GM18508 (cell line): Measurements from ENCODE around the gene RTL9.
"Not testable (repeated sequence)": the region's sequence is repeated elsewhere in the genome, so short reads cannot be mapped to it uniquely, and the experiment has no call there.

Experiments used
- ATAC-seq: cut with Tn5 transposase; IDR thresholded peaks from one replicate; pipeline ENCODE4 v1.9.1; 2021; ENCODE audit warnings: moderate number of reproducible peaks; ENCODE audit not compliant: insufficient read depth, unreplicated experiment

RTL9 gene

GRCh38 chrX:110358548-110358947, at the start of gene RTL9:
Gene RTL9, plus strand, starts transcription at chrX:110358848. Its CDS starts 91,770 bp downstream, at chrX:110450618.
- ATAC-seq: no peak

GRCh38 chrX:110310000-110310790, 48.5 kb upstream of the RTL9 start:
- no peak for ATAC-seq

- no peak for ATAC-seq
Observed at GRCh38 chrX:110310896-110311295, 47.8 kb upstream of the RTL9 start.

GRCh38 chrX:110311437-110312230, 47.0 kb upstream of the RTL9 start:
- no peak for ATAC-seq

GRCh38 chrX:110315551-110315950, 43.1 kb upstream of the RTL9 start:
- no peak for ATAC-seq

GRCh38 chrX:110316351-110317060, 42.1 kb upstream of the RTL9 start:
- no peak for ATAC-seq

- ATAC-seq: no peak
Observed at GRCh38 chrX:110317061-110317819, 41.4 kb upstream of the RTL9 start.

GRCh38 chrX:110317820-110318663, 40.6 kb upstream of the RTL9 start, which contains the start of gene AMMECR1:
Gene AMMECR1, minus strand, starts transcription at chrX:110318085. Its CDS starts 14 bp downstream, at chrX:110318071.
- ATAC-seq: no peak

GRCh38 chrX:110318664-110318968, 40.0 kb upstream of the RTL9 start:
- no peak for ATAC-seq

- ATAC-seq: no peak
Observed at GRCh38 chrX:110320381-110320987, 38.2 kb upstream of the RTL9 start.

GRCh38 chrX:110321081-110321480, 37.6 kb upstream of the RTL9 start:
- no peak for ATAC-seq

GRCh38 chrX:110321670-110322069, 37.0 kb upstream of the RTL9 start:
- ATAC-seq: no peak

- ATAC-seq: no peak
Observed at GRCh38 chrX:110322603-110323002, 36.0 kb upstream of the RTL9 start.

- no peak for ATAC-seq
Observed at GRCh38 chrX:110326712-110327111, 31.9 kb upstream of the RTL9 start.

GRCh38 chrX:110327336-110327735, 31.3 kb upstream of the RTL9 start:
- no peak for ATAC-seq

- ATAC-seq: not testable (repeated sequence)
Observed at GRCh38 chrX:110328613-110329012, 30.0 kb upstream of the RTL9 start.

- ATAC-seq: no peak
Observed at GRCh38 chrX:110331444-110332030, 27.1 kb upstream of the RTL9 start.

- ATAC-seq: not testable (repeated sequence)
Observed at GRCh38 chrX:110333458-110333857, 25.2 kb upstream of the RTL9 start.

GRCh38 chrX:110338935-110339334, 19.7 kb upstream of the RTL9 start:
- no peak for ATAC-seq
